ENCODE measurements around the gene MICB.
"Not testable (repeated sequence)": the region's sequence is repeated elsewhere in the genome, so short reads cannot be mapped to it uniquely, and the experiment has no call there.

MICB gene

GRCh38 chr6:31498748-31499147 lies 803 bp downstream of the MICB start:
- no peak for DNase-seq

GRCh38 chr6:31499648-31500047 lies 1.7 kb downstream of the MICB start:
- DNase-seq: not testable (repeated sequence)

GRCh38 chr6:31502586-31502985 lies 4.6 kb downstream of the MICB start:
- no peak for DNase-seq

GRCh38 chr6:31509036-31509435 lies 11.1 kb downstream of the MICB start:
- DNase-seq: not testable (repeated sequence)

DNA sequence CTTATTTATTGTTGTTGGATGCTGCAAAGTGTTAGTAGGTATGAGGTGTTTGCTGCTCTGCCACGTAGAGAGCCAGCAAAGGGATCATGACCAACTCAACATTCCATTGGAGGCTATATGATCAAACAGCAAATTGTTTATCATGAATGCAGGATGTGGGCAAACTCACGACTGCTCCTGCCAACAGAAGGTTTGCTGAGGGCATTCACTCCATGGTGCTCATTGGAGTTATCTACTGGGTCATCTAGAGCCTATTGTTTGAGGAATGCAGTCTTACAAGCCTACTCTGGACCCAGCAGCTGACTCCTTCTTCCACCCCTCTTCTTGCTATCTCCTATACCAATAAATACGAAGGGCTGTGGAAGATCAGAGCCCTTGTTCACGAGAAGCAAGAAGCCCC lies 12.1 kb downstream of the MICB start:
- no peak for DNase-seq

DNA sequence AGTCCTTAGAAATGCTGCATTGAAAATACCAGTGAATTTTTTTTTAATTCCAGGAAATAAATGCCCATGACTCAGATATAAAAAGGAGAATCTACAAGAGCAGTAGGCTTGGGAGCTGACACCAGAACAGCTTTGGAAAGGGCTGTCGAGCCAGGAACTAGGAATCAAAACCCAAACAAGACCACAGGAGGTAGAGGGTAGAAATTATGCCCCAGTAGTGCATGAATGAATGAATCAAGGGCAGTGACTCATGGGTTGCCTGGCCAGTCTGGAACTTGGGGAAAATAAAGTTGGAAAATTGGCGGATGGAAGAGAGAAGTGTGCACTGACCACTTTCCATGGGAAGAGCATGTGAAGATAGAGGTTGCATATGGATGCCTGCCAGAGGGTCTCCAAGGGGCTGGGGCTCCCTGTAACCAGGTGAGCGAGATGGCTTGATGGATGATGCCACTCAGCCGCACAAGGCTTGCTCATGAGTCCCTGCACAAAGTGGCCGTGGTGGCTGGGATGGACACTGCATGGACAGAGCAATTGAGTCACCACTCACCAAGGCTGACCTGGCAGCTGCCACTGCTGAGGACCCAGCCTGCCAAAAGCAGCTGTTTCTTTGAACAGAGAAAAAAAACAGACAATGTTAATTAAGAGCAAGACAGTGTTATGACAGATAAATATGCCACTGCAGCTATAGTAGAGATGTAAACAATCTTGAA lies 15.7 kb downstream of the MICB start:
- DNase-seq: no peak

DNA sequence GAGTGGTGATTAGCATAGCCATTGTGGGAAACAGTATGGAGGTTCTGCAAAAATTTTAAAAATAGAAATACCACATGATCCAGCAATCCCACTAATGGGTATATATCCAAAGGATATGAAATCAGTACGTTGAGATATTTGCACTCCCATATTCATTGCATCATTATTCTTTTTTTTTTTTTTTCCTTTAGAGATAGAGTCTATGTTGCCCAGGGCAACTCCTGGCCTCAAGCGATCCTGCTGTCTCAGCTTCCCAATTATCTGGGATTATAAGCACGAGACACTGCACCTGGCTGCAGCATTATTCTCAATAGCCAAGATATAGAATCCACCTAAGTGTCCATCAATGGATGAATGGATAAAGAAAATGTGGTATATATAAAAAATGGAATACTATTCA lies 23.9 kb downstream of the MICB start:
- DNase-seq: no peak

DNA sequence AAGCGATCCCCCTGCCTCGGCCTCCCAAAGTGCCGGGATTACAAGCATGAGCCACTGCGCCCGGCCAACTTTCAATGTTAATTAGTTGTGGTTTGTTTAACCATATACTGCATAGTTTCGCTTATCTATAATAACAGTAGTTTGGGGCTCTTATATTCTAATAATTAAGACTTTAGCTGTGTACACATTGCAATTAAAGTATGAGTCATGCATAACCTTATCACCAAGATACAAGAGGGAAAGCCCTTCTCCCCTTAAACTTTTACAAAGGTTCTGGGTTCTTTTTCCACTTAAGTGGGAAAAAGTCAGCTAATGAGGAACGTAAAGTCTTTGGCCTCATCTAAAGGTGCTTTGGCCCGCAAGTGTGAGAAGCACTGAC lies 27.6 kb downstream of the MICB start:
- DNase-seq: no peak

DNA sequence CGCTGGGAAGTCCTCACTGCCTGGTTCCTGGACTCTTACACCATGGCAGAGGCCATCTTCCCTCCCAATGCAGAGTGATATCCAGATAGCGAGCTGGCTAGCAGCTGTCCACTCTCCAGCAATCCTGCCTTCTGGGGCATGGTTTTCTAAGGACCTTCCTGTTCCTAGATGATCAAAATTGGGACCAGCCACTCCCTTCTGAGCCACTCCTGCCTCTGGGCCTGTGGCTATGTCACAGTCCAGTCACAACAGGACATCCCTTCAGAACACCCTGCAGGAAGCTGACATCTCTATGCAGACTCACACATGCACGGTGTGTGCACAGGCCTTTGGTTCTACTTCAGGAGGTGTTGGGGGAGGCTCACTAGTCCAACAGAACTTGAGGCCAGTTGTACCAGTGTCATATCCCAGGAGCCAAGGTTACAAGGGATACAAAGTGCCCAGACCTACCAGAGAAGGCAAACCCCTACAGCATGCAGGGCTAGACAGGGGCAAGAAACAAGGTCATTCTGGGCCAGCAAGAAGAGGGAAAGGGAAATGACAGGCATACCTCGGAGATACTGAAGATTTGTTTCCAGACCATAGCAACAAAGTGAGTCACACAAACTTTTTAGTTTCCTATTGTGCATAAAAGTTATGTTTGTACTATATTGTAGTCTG lies 28.1 kb downstream of the MICB start:
- no peak for DNase-seq

GRCh38 chr6:31528307-31528777 lies 30.4 kb downstream of the MICB start:
- no peak for DNase-seq

GRCh38 chr6:31528821-31529328 lies 30.9 kb downstream of the MICB start, which contains the start of gene MCCD1:
TSS of gene MCCD1 (plus strand) at chr6:31528962. CDS start at chr6:31529015, 53 bp downstream.
- no peak for DNase-seq

DNA sequence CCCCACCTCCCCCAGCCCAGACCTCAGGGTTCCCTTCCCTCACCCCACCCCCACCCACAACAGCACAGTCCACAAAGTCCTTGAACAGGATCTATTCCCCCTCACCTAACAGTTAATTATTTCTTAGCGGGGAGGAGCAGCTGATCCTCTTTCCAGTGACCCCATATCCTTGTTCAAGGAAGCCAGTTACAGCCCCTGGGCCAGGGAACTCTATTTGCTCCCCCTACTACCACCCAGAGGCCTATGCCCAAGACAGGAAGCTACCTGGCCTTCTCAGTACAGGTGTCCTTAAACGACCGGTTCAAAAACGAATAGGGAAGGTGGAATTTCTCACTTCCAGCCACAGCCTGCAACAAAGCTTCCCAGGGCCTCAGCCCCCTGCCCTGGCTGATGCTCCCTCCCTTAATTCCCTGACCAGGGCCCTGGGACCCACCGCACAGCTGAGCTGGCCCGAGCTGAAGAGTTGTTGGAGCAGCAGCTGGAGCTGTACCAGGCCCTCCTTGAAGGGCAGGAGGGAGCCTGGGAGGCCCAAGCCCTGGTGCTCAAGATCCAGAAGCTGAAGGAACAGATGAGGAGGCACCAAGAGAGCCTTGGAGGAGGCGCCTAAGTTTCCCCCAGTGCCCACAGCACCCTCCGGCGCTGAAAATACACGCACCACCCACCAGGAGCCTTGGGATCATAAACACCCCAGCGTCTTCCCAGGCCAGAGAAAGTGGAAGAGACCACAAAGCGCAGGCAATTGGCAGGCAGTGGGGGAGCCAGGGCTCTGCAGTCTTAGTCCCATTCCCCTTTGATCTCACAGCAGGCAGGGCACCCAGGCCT lies 31.6 kb downstream of the MICB start:
- no peak for DNase-seq

DNA sequence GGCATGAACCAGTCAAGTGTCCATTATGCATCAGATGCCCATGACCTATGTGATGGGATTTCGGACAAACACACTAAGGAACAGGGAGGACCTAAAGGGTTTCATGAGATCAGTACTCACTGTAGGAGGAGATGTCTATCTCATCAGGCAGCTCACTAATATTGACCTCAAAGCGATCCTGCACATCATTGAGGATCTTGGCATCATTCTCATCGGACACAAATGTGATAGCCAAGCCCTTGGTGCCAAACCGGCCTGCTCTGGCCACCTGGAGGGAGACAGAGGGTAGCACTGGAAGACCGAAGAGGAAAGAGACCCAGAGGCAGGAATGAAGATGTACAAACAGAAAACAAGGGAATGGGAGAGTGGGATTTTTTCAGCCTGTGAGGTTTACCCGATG lies 32.7 kb downstream of the MICB start:
- DNase-seq: no peak

DNA sequence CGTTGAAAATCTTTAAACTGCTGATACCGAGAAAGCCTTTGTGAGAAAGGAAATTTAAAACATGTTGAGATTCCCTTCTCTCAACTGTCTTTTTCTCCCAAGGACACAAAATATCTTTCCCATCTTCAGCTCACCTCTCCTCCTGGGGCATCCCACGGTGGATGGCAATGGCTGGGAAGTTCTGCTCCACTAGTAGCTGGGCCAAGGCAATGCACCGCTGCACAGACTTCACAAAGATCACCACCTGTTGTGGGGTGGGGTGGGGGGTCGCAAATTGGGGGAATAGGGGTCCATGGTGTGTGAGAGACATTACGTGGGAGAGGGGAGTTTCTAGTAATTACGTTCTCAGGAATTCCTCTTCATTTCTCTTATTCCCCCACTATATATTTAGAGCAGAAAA lies 33.2 kb downstream of the MICB start:
- no peak for DNase-seq

DNA sequence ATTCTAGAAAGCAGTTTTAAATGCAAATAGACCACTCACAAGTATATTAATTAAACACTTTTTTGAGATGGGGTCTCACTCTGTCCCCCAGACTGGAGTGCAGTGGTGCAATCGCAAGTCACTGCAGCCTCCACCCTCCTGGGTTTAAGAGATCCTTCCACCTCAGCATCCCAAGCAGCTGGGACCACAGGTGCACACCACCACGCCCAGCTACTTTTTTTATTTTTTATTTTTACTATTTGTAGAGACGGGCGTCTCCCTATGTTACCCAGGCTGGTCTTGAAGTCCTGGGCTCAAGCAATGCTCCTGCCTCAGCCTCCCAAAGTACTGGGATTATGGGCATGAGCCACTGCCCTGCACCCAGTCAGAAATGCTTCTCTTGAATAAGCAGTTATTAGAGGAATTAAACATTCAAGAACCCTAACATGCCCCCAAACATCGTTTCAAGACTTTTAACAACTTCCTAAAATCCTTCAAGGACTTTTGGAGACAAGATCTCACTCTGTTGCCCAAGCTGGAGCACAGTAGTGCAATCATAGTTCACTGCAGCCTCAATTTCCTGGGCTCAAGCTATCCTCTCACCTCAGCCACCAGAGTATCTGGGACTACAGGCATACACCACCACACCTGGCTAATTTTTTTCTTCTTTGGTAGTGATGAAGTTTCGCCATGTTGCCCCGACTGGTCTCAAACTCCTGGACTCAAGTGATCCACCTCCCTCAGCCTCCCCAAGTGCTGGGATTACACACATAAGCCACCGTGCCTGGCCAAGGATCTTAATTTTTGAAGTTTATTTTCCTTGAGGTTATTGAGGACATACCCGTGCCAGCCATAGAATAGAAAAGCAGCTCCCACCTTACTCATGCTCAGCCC lies 34.1 kb downstream of the MICB start:
- DNase-seq: no peak

- no peak for DNase-seq
Measured at GRCh38 chr6:31532644-31533454, 34.9 kb downstream of the MICB start.

- DNase-seq: no peak
Measured at GRCh38 chr6:31533455-31533841, 35.5 kb downstream of the MICB start.

GRCh38 chr6:31534011-31534410 lies 36.1 kb downstream of the MICB start:
- DNase-seq: no peak

- DNase-seq: no peak
Measured at GRCh38 chr6:31534521-31535040, 36.6 kb downstream of the MICB start.

All from amygdala (tissue), 56 donors.